ENCODE measurements around the gene EPS8. TPM values are rescaled to one million over a fixed set of nuclear protein-coding genes. Genes with fewer than 3 reads are reported as not detected.
"Not testable (repeated sequence)": the region's sequence is repeated elsewhere in the genome, so short reads cannot be mapped to it uniquely, and the experiment has no call there.

Gene EPS8
- total RNA-seq, 1 donor from 2014 or later = 72.8 TPM

DNA sequence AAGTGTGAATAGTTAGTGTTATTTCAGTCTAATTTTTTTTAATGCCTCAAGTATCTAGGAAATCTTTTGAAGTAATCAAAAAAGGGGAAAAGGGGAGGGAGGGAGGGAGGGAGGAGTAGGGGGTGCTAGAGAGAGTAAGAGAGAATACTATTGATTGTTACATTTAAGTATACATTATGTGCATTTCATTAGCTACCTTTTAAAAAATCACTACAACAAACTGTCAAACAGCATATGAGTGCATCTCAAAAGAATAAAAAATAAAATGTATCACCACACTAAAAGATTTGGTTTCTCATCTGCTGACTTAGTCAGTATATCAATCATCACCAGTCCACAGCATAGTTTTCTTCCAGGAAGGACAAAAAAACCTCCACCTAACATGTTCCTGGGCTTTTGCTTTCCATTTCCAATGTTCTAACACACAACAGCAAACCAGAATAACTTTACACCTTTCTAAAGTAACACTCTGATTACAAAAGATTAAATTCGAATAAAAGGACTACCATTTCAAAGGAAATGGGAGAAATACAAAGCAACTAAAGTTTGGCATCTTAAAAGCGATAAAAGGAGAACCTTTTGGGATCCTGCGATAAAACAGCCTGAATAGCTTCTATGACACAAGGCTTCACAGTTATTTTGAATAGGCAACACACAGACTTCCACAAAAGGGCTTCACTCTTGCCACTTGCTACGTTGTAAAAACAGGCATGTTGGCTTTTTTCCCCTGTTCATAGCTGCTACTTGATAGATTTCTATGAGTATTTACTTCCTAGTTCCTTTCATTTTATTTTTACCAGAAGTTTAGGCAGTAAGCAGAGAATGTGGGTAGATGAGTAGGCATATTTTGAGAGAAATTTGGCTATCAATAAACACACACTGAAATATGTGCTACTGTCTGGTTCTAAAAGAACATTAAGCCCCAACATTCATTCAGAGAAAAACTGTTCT lies 160.9 kb downstream of the EPS8 start:
- no peaks in the 10 kb centered on the region for H3K27me3 ChIP-seq (ENCODE audit: low read depth)
- H3K4me3 ChIP-seq = no peak overlapping the region
- H3K36me3 ChIP-seq = peaks cover 17% of the 10 kb centered on the region
- intact Hi-C loops (cut with DNase I) = no loop called here
- peaks cover 5% of the 10 kb centered on the region for H3K4me1 ChIP-seq
- no peak for DNase-seq
- no peak for TF ChIP-seq CTCF (IDR thresholded peaks at IDR 0.05)
- H3K9me3 ChIP-seq = no peaks in the 10 kb centered on the region
- H3K27ac ChIP-seq = peak overlapping the region; percentile 68
- ATAC-seq = peak in 1 of 2 donors; percentile 51

GRCh38 chr12:15625075-15625474 lies 164.1 kb downstream of the EPS8 start:
- Histone ChIP-seq H3K4me1 (peaks cover 5% of the 10 kb centered on the region), H3K4me3 (no peak overlapping the region), H3K9me3 (no peaks in the 10 kb centered on the region), H3K27ac (no peak overlapping the region), H3K36me3 (peaks cover 24% of the 10 kb centered on the region), H3K27me3 (ENCODE audit: low read depth) (no peaks in the 10 kb centered on the region)
- ATAC-seq (no peak), DNase-seq (no peak)
- TF ChIP-seq CTCF (IDR thresholded peaks at IDR 0.05) = no peak
- intact Hi-C loops (cut with DNase I) = no loop called here

DNA sequence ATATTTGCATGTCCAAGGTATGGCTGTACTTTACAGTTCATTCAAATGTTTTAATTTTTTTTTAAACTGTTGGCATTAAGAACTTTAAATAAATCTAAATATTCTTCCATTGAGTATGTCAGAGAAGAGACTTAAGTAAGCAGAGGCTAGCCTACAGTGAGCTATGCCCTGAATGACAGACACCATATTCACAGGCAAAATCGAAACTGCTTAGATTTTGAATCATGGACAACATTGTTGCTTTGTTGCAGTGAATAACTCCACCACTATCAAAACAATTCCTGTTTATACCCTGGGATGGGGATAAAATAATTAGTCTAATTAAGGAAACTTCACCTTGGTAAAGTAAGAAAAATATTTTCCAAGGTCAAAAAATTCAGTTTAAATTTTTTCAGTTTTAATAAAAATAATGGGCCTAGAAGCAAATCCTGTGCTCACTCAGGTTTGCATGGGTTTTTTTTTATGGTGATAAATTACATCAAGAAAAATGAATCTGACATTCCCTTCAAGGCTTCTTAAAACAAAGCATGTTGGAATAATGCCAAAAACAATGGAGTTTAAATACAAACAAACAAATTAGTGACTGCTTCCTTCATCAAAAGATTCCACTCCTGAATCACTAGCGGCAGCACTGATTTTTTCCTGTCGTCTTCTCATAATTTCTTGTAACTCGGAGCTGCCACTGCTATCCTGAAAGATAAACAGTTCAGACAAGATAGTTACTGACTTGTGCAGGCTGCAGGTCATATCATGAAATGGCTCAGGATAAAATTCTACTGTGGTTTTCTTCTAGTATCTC lies 168.2 kb downstream of the EPS8 start:
- Histone ChIP-seq H3K9me3 (no peaks in the 10 kb centered on the region), H3K4me1 (no peaks in the 10 kb centered on the region), H3K4me3 (no peak overlapping the region), H3K27me3 (ENCODE audit: low read depth) (no peaks in the 10 kb centered on the region), H3K36me3 (peaks cover 24% of the 10 kb centered on the region), H3K27ac (no peak overlapping the region)
- ATAC-seq = no peak
- intact Hi-C loops (cut with DNase I) = no loop called here
- TF ChIP-seq CTCF (IDR thresholded peaks at IDR 0.05) = no peak
- no peak for DNase-seq

DNA sequence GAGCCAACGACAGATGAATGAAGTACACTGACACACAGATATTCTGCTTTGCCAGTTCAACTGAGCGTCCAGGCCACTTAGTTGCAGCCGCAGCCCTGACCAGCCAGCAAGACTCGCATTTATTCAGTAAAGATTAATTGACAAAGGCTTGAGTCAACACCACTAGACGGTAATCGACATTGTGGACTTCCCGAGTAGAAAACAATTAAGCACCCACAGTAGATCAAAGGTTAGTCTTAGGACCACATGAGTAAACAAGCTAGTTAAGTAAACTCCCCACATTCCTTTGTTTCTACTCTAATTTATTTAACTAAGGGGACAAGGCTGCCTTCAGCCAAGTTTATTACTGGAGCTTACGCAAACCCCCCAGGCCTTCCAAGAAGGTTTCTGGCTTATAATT lies 172.7 kb downstream of the EPS8 start:
- H3K4me3 ChIP-seq; H3K27ac ChIP-seq; DNase-seq; H3K9me3 ChIP-seq; H3K27me3 ChIP-seq (ENCODE audit: low read depth); intact Hi-C loops (cut with DNase I); H3K4me1 ChIP-seq; ATAC-seq; H3K36me3 ChIP-seq: not testable (repeated sequence)

DNA sequence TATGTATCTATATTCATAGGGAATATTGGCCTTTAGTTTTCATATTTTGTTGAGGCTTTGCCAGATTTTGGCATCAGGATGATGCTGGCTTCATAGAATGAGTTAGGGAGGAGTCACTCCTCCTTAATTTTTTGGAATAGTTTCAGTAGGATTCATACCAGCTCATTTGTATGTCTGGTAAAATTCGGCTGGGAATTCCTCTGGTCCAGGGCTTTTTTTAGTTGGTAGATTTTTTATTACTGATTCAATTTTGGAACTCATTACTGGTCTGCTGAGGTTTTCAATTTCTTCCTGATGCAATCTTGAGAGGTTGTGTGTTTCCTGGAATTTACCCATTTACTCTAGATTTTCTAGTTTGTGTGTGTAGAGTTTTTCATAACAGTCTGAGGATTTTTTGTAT lies 175.2 kb downstream of the EPS8 start:
- no peaks in the 10 kb centered on the region for H3K27me3 ChIP-seq (ENCODE audit: low read depth)
- no peak overlapping the region for H3K4me3 ChIP-seq
- DNase-seq (no peak), ATAC-seq (no peak)
- peaks cover 6% of the 10 kb centered on the region for H3K9me3 ChIP-seq
- TF ChIP-seq CTCF (IDR thresholded peaks at IDR 0.05) = no peak
- no peaks in the 10 kb centered on the region for H3K4me1 ChIP-seq
- H3K27ac ChIP-seq = no peak overlapping the region
- intact Hi-C loops (cut with DNase I) = no loop called here
- H3K36me3 ChIP-seq = no peaks in the 10 kb centered on the region

Data from lower lobe of right lung (tissue), 2 donors.